Erythroblast (primary cell): ENCODE results near the gene GSTM3.

Experiments
- GATA1 ChIP-seq: IDR thresholded peaks from 2 replicates; pipeline ENCODE4 v1.6.1; 2011; ENCODE audit warnings: low read depth, mild to moderate bottlenecking, control low read depth, low read length, moderate library complexity
- POLR2A ChIP-seq: IDR thresholded peaks from 2 replicates; pipeline ENCODE4 v1.6.1; 2011; ENCODE audit warnings: mild to moderate bottlenecking, low read length

GRCh38 chr1:109721042-109721441 is 19.8 kb downstream of the GSTM3 start:
- TF ChIP-seq POLR2A (no peak), GATA1 (no peak)
